ENCODE results near the gene ABCG2.

Gene ABCG2

DNA sequence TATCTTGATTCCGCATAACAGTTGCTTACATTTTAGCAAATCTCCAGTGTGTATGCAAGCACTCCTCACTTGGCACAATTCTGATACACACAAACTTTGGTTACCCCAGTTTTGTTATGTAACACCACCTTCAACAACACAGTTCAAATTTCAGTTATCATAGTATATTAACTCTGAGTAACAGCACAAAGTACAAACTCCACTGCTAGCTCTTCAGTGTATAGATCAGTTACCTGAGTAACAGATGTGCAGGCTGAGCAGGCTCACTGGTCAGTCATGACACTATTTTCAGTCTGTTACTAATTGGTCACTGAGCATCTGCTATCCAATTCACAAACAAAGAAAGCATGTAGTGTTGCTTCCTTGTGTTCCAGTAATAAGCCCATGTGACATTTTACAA is 95.6 kb downstream of the ABCG2 start:
- DNase-seq = no peak

DNA sequence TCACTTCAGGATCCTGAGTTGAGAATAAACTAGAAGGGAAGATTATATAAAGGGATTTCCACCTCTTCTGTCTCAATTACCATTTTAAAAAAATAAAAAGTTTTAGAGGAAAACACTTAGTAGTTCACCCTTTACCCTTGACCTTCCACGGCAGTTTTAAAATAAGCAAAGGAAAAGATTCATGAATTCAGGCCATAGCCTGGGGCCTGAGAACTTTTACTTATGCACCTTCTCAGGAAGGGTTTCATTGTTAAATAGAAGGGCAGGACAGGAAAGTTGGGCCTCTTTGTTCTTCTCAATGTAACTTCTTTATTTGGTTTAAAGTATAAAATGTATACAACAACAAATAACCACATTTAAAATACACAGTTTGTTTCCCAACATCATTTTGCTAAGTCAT is 96.1 kb downstream of the ABCG2 start:
- DNase-seq = no peak

DNA sequence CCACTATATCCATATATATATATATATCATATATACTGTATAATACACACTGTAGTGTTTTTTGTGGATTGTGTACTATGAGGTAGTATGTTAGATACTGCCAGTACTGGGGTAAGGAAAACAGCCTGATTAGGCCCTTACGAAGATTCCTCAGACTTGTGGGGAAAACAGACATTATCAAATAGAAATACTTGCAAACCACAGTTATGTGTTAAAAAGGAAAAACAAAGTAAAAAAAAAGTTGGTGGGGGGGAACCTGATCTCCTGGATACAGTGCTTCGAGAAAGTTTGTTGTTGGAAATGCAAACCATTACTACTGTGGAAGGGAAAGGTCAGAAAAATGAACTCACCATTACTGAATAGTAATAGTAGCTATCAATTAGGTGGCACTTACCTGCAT is 98.0 kb downstream of the ABCG2 start:
- DNase-seq = no peak

GRCh38 chr4:88059766-88060165 is 98.7 kb downstream of the ABCG2 start:
- no peak for DNase-seq

- DNase-seq = no peak
Observed at GRCh38 chr4:88058295-88058694, 100.1 kb downstream of the ABCG2 start.

DNA sequence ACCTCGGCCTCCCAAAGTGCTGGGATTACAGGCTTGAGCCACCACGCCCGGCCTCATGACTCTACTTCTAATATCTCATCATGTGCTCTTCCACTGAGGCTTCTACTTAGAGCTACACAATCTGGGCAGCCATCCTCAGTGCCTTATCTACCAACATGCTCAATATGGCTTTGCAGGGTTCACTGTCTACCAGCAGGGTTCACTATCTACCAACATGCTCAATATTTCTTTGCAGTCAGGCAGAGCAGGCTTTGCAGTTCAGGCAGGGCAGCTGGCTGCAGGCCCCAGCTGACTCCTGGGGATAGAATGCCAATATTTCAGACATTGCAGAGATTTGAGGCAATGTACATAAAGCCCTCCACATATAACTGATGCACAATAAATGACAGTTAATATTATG is 103.5 kb downstream of the ABCG2 start:
- no peak for DNase-seq

- no peak for DNase-seq
Observed at GRCh38 chr4:88054229-88054628, 104.2 kb downstream of the ABCG2 start.

GRCh38 chr4:88045021-88045420 is 113.4 kb downstream of the ABCG2 start:
- no peak for DNase-seq

DNA sequence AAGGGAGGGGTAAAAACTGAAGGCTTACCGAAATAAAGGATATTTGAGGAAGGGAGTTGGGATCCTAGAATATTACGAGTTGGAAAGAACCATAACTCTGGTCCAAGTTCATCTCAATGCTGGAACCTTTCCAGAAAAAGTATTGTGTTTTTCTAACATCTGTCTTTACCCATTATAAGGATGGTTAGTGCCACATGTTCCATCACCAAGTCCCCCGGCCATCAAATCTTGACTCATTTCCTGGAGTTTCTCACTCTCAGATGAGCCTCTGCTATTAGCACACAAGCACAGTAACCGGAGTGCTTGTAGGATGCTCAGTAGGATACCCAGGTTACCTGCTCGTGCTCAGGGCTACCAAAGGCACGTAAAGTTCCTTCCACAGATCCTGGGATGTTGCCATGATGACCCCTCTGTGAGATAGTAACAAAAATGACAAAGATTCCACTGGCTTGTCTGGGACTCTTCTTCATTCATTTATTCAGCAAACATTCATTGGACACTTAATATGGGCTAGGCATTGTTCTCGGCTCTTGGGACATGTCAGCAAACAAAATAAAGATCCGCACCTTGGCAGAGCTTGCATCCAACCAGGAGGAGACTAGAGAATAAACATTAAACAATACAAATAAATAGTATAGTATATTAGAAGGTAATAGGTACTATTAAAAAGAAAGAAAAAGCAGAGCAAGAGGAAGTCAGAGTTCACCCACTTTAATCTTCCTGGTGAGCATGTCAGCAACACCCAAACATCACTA is 114.7 kb downstream of the ABCG2 start:
- DNase-seq = no peak

DNA sequence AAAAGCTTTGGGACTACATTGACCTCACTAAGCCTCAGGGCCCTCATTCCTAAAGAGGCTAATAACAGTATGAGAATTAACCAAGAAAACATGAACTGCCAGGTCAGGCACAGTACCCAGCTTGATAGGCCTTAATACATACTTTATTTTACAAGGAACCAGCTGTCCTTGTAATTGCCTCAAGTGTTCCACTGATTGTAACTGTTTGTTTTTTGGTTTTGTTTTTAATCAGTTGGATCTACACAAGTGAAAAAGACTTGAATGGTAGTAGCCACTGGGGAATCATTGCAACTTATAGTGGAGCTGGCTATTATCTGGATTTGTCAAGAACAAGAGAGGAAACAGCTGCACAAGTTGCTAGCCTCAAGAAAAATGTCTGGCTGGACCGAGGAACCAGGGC is 115.4 kb downstream of the ABCG2 start:
- DNase-seq = no peak

DNA sequence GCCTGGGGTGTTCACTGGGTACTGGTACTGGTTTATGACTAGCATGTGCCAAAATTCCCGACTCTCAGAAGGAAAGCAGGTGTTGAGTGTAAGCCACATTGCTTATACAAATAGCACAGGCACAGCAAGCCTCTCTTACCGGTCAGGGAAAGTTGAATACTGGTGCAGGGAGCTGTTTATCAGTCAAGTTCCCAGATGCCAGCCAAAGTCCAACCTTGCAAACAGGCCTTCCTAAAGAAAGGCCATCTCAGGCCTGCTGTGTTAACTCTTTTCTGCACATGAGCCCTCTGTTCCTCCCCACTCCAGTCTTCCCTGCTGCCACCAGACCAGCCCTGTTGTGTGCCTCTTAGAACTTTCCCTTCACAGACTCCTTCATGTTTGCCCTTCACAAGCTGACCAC is 116.8 kb downstream of the ABCG2 start:
- DNase-seq = no peak

DNA sequence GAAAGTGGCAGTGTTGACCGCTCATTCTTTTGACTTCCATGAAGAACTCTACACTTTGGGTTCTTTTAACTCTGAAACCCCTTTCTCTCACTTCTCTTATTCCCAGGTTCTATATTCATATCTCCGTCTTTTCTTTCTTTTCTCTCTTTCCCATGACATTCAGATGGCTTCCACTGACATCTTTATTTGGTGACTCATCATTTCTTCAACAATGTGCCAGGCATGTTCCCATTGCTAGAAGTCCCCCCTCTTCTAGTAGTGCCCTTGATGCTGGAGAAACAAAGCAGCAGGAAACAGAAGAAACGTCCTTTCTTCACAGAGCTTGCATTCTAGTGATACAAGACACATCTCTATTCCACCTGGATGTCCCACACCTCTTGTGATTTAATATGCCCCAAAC is 117.7 kb downstream of the ABCG2 start:
- no peak for DNase-seq
